Activated CD4-positive, alpha-beta T cell treated with anti-CD3 and anti-CD28 coated beads for 4 hours (primary cell): ENCODE results near the gene ZCCHC24.

Experiments used
- DNase-seq, 2 donors: peaks; one replicate each; pipeline ENCODE4 v3.0.0-alpha.2; 2020

The ZCCHC24 gene

GRCh38 chr10:79445977-79446757 lies 743 bp upstream of the ZCCHC24 start:
- peak; percentile 8 to 18 for DNase-seq

GRCh38 chr10:79444199-79445119 lies 965 bp downstream of the ZCCHC24 start:
- peak; percentile 30 to 45 for DNase-seq

GRCh38 chr10:79443338-79444198 lies 1.9 kb downstream of the ZCCHC24 start:
- DNase-seq: no peak

- DNase-seq: no peak
These were observed 3.0 kb downstream of the ZCCHC24 start for GRCh38 chr10:79442171-79443040.

- no peak for DNase-seq
These were observed 4.0 kb downstream of the ZCCHC24 start for GRCh38 chr10:79441433-79441832.

GRCh38 chr10:79440281-79440680 lies 5.1 kb downstream of the ZCCHC24 start:
- DNase-seq: no peak

- no peak for DNase-seq
These were observed 6.7 kb downstream of the ZCCHC24 start for GRCh38 chr10:79438699-79439085.

- DNase-seq: no peak
These were observed 7.3 kb downstream of the ZCCHC24 start for GRCh38 chr10:79438021-79438698.

GRCh38 chr10:79437111-79437814 lies 8.2 kb downstream of the ZCCHC24 start:
- DNase-seq: no peak

GRCh38 chr10:79436850-79437103 lies 8.6 kb downstream of the ZCCHC24 start:
- no peak for DNase-seq

- no peak for DNase-seq
These were observed 9.2 kb downstream of the ZCCHC24 start for GRCh38 chr10:79436066-79436849.

GRCh38 chr10:79435271-79436065 lies 10.0 kb downstream of the ZCCHC24 start:
- DNase-seq: no peak

- no peak for DNase-seq
These were observed 10.6 kb downstream of the ZCCHC24 start for GRCh38 chr10:79434821-79435251.

GRCh38 chr10:79434223-79434687 lies 11.2 kb downstream of the ZCCHC24 start:
- DNase-seq: no peak

GRCh38 chr10:79433324-79434222 lies 11.9 kb downstream of the ZCCHC24 start:
- DNase-seq: no peak

GRCh38 chr10:79431891-79432831 lies 13.3 kb downstream of the ZCCHC24 start:
- DNase-seq: no peak

- no peak for DNase-seq
These were observed 14.0 kb downstream of the ZCCHC24 start for GRCh38 chr10:79431428-79431827.
